Activated T-cell treated with anti-CD3 and anti-CD28 coated beads for 48 hours (primary cell): ENCODE measurements around the gene DIP2A.

Source experiments
- DNase-seq: peaks from one replicate; pipeline ENCODE4 v3.0.0-alpha.2; 2020; ENCODE audit warnings: low read depth

DIP2A gene

DNA sequence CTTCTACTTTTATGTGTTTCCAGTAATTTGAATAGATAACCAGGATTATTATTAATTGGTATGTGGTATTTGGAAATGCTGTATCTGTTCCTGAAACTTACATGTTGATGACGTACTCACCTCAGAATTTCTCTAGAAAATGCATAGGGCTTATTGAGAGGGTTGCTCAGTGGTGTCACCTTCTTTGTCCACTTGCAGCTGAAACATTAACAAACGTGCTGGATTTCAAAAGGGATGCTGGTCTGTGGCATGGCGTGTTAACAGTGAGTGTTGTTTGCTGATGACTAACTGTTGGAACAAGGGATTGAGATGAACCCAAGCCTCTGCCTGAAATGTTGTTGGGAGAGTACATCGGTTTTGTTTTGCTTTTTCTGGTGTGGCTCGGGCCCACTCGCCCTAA, 78.3 kb downstream of the DIP2A start:
- no peak for DNase-seq

DNA sequence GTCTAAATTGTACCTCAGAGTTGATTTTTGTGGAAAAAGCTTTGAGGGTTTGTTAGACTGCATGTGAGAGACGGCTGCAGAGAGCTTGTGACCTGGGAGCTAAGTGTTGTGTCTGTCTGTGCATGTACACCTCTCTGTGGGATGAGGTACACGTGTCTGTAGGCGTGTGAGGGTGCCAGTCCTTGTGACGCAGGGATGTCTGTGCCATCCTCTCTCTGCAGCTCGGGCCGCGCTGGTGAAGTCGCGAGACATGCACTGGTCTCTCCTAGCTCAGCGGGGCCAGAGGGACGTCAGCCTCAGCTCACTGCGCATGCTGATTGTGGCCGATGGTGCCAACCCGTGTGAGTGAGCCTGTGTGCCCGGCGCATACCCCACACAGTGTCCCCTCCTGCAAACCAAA, 79.6 kb downstream of the DIP2A start:
- no peak for DNase-seq

DNA sequence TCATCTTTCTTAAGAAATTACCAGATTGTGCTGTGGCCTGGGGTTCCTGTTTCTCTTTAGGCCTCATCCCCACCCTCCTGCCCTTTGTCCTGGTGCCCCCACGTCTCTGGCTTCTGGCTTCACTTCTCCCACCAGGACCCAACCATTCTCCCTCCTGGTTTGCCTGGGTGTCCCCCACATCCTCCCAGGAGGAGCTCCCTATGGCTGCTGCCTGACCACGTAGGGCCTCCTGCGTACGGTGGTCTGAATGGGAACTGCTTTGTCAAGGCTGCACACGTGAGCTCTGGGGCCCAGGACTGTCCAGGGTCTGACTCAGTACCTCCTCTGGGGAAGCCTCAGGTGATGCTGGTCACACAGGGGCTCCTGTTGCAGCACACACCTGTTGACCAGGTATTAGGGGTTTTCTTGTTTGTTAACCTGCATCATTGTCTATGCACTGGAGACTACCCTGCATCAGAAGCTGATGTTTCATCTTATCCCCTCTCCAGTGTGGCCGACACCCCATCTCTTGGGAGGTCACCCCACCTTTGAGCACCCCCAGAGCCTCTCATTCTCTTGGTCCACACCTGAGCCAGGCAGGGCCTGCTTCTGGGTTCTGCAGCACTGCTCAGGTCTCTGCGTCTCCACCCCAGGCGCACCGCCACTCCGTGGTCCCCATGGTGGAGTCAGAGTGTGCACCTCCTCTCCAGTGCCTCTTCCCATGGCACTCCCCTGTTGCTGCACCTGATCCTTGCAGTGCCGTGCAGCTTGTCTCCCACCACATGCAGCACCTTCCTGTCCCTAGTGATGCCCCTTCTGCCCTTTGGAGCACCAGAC, 80.4 kb downstream of the DIP2A start:
- DNase-seq: no peak

DNA sequence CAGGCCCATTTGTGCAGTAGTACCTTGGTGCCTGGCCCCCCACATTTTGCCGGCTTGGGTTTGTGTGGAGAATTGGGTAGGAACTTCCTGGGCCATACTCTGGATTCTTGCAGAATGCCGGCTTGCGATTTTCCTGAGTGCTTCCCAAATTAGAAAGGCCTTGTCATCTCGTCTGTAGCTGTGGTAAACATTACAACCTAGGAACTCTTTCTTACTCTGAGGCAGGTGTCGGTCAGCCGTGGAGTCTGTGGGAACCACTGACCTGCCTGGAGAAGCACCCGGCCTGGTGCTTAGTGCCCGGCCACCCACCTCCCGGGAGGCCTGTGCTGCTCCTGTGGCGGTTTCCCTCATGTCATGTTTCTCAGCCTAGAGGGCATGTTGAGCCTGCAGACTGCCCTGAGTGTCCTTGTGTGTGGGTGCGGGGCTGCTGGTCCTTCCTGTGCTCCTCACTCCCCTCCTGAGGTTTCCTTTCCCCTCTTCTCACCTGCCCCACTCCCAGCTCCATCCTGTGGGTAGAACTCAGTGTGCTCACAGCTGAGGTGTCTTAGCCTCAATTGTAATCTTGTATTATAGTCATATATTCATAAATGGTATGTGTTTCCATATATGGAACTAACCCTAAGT, 81.5 kb downstream of the DIP2A start:
- DNase-seq: no peak

DNA sequence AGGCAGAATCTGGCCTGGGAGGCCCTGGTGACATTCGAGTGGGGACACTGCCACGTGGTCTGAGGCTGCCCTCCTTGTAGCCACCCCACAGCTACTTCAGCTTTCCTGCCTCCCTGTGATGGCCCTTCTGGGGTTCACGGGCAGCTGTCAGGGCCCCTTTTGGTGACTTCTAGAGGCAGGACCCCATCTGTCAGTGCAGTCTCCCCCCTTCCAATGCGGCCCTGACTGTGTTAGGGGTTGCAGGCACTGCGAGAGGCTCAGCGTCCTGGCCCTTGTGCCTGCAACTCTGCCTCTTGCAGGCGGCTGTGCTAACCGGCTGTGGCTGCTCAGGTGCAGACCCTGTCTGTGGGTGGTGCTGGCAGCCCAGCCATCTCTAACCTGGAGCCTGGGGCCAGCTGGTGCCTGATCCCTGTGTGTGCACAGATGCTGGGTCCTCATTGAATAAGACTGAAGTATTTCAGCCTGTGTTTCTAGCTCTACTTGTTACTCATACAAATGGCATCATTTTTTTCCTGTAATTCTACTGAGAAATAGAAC, 84.0 kb downstream of the DIP2A start:
- no peak for DNase-seq

DNA sequence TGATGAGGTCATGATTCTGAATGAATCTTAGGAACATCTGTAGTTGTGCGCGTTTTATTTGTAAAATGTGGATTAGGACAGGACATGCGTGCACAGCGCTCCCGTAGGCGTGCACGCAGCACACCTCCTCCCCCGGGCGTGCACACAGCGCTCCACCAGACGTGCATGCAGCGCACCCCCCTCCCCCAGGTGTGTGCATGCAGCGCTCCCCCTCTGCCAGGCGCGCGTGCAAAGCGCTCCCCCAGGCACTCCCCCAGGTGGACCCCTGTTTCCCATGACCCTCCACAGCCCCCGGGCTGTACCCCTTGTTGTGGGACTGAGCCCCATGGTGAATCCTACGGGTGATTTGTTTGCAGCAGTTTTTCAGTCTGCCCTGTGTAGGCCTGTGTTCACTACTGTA, 84.6 kb downstream of the DIP2A start:
- DNase-seq: no peak

DNA sequence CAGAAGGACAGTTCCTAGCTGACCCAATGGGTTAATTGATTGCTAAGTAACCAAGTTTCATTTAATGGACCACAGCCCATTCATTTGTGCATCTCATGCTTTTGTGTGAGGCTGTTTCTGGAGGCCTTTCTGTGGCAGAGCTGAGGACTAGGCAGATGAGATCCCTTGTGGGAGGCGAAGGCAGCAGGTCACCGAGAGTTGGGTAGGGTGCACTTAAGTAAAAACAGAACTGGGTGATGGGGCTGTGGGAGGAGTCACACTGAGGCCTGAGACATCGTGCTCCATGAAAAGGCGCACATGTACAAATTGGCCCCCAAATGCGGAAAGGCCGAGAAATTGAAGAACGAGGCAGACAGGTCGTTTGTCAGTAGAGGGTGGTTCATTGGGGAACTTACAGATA, 85.3 kb downstream of the DIP2A start:
- no peak for DNase-seq

DNA sequence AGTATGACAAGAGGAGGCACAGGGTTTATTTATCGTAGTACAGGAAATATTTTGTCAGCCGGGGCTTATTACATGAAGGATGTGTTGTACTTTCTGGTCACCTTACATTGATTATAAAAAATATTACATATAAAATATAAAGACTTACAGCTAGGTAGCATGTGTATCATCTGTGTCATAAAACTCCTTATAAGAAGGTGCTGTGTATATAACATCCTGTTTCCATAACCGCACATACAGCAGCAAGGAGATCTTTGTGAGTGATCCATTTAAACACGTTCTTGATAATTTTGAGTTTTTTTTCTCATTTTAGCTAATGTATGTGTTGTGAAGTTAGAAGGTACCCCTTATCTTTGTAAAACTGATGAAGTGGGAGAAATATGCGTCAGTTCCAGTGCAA, 86.1 kb downstream of the DIP2A start:
- no peak for DNase-seq

DNA sequence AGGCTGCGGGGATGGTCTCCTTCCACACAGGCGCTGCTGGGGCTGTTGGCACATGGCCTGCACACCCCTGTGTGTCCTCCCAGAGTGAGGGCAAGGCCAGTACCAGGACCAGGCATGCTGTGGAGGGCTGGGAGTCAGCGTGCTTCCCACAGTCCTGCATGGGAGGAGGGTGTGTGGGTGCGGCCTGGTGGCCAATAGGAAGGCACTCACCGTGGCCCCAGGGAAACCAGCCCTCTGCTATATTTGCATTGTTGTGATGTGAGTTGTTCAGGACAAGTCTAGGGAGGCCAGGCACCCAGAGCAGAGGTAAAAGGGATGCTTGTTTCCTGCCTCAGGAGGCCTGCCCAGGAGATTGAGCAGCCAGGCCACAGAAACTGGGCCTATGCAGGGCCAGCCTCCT, 86.7 kb downstream of the DIP2A start:
- no peak for DNase-seq

DNA sequence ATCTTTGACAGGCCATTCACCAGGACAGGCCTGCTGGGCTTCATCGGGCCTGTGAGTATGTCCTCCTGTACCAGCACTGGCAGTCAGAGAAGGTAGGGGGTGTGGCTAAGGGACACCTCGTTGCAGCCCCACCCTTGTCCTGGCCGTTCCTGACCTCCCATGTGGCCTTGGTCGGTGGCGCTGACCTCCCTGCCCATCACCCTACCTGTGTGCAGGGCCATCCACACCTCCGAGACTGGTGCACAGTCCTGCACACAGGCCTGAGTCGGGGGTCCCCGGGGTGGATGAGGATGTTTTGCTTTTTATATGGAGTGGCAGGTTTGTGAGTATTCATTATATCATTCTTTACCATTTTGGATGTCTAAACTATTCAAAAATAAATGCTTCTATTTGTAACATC, 87.2 kb downstream of the DIP2A start:
- DNase-seq: no peak

DNA sequence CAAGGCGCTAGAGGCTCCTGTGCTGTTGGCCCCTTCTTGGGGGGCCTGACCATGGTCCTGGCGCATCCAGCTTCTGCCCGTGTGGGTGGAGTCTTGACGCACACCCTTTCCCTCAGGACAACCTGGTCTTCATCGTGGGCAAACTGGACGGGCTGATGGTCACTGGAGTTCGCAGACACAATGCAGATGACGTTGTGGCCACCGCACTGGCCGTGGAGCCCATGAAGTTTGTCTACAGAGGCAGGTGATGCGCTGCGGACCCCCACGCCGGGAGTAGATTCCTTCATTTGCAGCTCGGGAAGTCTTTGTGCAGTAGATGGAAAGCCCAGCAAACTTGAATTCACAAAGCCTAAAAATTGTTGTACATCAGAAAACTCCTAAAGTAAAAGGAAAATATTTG, 88.1 kb downstream of the DIP2A start:
- DNase-seq: no peak

DNA sequence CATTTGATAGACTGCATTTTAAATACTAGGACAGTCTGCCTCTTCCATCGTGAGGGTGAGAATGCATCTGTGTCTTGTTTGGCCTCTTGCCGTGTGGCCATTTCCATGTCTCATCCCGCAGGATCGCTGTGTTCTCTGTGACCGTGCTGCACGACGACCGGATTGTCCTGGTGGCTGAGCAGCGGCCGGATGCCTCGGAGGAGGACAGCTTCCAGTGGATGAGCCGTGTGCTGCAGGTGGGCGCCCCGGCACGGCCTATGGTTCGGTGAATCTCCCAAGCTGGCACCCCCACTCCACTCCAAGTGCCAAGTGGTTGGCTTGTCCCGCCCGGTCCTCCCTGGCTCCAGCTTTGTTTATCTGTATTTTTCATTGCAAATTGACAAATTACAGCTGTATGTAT, 91.0 kb downstream of the DIP2A start:
- DNase-seq: no peak

DNA sequence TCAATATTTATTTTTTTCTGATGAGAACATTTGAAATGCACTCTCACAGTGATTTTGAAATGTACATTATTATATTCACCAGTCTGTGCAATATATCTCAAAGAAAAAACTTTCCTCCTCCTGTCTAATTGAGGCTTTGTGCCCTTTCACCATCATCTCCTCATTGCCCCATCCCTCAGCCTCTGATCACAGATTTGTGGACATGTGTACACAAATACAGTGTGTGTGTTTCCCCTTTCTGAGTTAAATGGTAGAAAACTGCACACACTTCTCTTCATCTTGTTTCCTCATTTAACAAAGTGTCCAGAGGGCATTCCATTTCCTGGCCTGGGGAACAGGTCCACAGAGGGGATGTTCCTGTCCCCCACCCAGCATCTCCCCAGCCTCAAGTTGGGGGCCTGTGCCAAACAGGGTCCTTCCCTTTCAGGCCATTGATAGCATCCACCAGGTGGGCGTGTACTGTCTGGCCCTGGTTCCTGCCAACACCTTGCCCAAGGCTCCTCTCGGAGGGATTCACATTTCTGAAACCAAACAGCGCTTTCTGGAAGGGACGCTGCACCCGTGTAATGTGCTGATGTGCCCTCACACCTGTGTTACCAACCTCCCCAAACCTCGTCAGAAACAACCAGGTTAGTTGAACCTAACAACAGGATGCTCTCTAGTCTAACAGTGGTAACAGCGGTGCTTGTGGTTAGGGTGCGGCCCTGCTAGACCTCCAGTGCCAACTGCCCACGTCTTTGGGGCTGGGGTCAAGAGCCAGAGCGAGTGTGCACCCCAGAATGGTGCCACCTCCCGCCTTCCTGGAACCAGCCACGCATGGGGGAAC, 91.6 kb downstream of the DIP2A start:
- no peak for DNase-seq

DNA sequence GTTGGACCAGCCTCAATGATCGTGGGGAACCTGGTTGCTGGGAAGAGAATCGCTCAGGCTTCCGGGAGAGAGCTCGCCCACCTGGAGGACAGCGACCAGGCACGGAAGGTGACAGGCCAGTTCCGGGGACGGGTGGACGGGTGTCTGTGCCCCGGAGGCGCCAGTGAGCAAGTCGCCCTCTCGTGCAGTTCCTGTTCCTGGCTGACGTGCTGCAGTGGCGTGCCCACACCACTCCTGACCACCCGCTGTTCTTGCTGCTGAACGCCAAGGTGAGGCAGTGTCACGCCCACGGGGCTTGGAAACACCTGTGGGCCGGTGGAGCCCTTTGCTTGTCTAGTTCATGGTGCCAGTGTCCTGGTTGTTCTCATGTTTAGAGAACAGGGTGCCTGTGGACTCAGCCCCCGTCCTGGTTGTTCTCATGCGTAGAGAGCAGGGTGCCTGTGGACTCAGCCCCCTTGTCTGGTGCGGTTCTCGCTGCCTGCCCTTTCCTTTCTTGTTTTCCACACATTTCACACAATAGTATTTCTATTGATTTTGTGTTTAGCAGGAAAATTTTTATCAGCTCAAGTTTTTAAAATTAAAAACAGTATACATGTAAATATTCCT, 93.0 kb downstream of the DIP2A start:
- DNase-seq: peak; percentile 42

DNA sequence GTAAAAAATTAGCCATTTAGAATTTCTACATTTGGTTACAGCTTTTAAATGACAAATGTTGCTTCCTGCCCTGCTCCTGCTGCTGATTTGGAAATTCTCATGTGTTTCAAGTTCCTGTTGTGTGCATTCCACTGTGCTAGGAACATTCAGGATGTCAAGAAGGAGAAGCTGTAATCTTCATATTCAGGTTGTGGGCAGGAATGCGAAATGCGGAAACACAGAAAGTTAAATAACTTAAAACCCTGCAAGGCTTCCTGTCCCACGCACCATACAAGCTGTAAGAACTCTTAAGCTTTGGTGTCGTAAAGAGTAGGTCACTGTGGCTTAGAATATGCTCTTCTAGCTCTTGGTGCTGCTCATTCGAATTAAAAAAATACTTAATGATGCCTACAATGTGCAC, 93.6 kb downstream of the DIP2A start:
- no peak for DNase-seq

DNA sequence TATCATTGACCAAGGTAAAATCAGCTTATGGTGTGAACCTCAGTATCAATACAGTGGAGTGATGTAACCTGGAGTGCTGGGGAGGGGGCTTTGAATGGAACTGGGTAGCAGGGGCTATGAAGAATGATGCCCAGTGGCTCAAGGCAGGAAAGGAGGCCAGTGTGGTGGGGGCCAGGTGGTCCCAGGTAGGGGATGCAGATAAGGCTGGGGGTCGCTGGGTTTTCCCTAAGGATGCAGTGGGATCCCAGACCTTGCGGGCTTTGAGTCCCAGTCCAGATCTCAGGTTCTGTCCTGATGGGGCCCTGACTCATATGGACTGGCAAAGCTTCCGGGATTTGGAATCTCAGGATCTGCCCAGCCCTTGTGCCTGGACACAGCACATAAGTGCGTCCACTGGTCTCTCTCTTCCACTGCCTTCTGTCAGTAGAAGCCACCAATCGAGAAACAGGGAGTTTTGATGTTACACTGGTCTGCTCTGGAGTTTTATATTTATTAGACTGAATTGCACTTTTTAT, 94.2 kb downstream of the DIP2A start:
- no peak for DNase-seq

DNA sequence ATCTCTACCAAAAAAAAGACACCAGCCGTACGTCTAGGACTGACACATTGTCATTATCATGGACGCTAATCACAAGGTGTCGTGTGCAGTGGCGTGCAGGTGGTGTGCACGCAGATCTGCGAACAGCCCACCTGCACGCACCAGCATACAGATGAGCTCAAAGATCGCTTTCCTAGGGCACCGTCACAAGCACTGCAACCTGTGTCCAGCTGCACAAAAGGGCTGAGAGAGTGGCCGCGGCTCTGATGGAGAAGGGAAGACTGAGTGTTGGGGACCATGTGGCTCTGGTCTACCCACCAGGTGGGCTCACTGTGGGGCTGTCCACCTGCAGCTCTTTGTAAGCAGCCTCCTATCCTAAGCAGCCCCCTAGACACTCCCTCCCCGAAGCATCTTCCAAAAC, 95.3 kb downstream of the DIP2A start:
- DNase-seq: no peak

DNA sequence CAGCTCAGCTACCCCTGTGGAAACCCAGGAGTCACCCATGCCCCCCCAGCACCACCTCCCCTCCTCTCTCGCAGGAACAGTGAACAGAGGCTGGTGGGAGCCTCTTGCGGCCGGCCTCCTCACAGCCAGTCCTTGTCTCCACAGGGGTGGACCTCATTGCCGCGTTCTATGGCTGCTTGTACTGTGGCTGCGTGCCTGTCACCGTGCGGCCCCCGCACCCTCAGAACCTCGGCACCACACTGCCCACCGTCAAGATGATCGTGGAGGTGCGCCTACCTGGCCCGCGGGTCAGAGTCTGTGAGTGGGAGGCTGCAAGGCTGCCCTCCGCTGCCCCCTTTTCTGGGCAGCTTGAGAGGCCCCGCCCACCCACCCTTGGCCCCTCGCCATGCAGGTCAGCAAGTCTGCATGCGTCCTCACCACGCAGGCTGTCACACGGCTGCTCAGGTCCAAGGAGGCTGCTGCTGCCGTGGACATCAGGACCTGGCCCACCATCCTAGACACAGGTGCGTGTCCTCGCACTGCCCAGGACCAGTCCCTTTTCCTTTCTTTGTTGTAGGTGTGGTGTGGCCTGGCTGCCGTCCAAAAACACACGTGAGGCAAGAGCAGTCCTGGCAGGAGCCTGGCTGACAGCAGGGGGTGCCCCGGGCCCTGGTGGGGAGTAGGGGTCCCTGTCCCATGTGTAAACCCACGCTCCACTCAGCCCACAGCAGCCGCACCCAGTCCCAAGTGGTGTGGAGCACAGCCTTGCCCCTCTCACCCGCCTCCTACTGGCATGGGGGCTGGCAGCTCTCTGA, 95.9 kb downstream of the DIP2A start:
- DNase-seq: no peak

DNA sequence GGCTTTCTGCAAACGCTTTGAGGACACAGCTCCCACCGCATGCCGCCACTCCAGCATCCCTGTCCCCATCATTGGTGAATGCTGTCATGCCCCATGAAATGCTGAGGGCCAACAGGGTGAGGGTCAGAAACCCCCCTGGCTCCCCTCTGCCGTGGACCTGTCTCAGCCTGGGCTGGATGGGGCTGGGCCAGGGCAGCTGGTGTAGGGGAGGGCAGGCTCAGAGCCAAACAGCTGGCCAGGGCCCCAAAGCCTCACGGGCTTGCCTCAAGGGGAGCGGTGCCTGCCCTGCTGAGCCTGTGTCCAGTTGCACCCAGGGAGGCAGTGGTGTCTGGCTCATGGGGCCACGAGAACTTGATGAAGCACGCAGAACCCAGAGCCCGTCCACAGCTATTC, 96.5 kb downstream of the DIP2A start:
- no peak for DNase-seq

DNA sequence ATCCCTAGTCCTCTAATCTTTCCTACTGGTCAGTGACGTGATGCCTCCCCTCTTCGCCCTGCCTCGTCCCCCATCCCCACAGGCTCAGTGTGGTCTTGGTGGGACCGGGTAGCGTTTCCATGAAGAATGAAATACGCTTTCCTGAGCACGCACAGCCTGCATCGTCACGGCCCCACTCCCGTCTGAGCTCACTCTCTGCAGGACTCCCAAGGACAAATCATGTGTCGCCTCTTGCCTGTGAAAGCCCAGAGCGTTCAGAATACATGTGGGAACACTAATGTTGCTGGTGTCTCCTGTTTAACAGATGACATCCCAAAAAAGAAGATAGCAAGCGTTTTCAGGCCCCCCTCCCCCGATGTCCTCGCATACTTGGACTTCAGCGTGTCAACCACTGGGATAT, 97.0 kb downstream of the DIP2A start:
- no peak for DNase-seq

DNA sequence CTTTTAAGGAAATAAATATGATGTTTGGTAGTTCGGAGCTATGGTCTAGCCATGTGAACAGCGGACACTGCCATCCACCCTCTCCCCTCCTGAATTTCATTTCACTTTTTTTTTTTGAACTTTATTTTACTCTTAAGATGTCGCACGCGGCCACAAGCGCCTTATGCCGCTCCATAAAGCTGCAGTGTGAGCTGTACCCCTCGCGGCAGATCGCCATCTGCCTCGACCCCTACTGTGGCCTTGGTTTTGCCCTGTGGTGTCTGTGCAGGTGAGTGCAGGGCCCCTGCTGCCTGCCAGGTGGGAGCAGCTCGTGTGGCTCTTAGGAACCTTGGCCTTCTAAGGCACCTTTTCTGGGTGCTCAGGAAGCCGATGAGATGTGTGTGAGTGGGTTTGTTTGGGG, 98.1 kb downstream of the DIP2A start:
- no peak for DNase-seq
